Measurements from ENCODE around the gene TCF19. TPM values are rescaled to one million over a fixed set of nuclear protein-coding genes. Genes with fewer than 3 reads are reported as not detected.

Gene TCF19
- total and polyA plus RNA-seq, 10 of the 15 experiments (the other 5 are each of a cell fraction or from before 2014, with no cell fraction given): 7.7 to 103 (median 53.3) TPM

- TF ChIP-seq ZBTB11 (CRISPR knock-in tag; IDR thresholded peaks at IDR 0.05): no peak
- peak; percentile 71; the same call in 1 of the 2 replicates for TF ChIP-seq MXI1 (IDR thresholded peaks at IDR 0.05; ENCODE audit: low read depth, low read length)
- peak; percentile 30; the same call in 1 of the 2 replicates for TF ChIP-seq MTA2 (IDR thresholded peaks at IDR 0.05; ENCODE audit: low read depth)
- no peak for TF ChIP-seq KLF5 (IDR thresholded peaks at IDR 0.05; ENCODE audit: partially characterized antibody)
- no peak for TF ChIP-seq YBX1 (IDR thresholded peaks at IDR 0.05)
- TF ChIP-seq MYC (IDR thresholded peaks at IDR 0.05; ENCODE audit: insufficient read depth, insufficient read length, insufficient replicate concordance, low read length, severe bottlenecking): no peak
- 0 out of 2 replicates have a peak, but pooled peaks have one; percentile 45 for TF ChIP-seq MLLT1 (IDR thresholded peaks at IDR 0.05)
- TF ChIP-seq ZNF24 (IDR thresholded peaks at IDR 0.05): no peak
- peak; percentile 89 for TF ChIP-seq CBFB (IDR thresholded peaks at IDR 0.05; ENCODE audit: low read depth)
- TF ChIP-seq YY1 (IDR thresholded peaks at IDR 0.05; ENCODE audit: low read depth, low read length): peak; percentile 54; the same call in 1 of the 2 replicates
- 0 out of 2 replicates have a peak, but pooled peaks have one; percentile 38 for TF ChIP-seq TAF1 (IDR thresholded peaks at IDR 0.05; ENCODE audit: borderline replicate concordance, low read depth, low read length)
- no peak for TF ChIP-seq FOS (IDR thresholded peaks at IDR 0.05; ENCODE audit: borderline replicate concordance, extremely low read depth, insufficient read length)
- peak; percentile 53; the same call in 1 of the 2 replicates for TF ChIP-seq ATF2 (IDR thresholded peaks at IDR 0.05; ENCODE audit: low read length)
- TF ChIP-seq REST (IDR thresholded peaks at IDR 0.05; ENCODE audit: low read depth, low read length): no peak
- TF ChIP-seq ZZZ3 (IDR thresholded peaks at IDR 0.05; ENCODE audit: control insufficient read depth, insufficient read length, low read depth): no peak
- 0 out of 2 replicates have a peak, but pooled peaks have one; percentile 29 for TF ChIP-seq GABPA (IDR thresholded peaks at IDR 0.05; ENCODE audit: low read depth)
- peak; percentile 84 for TF ChIP-seq ATF7 (IDR thresholded peaks at IDR 0.05; ENCODE audit: low read depth)
- peak; percentile 59 for TF ChIP-seq CREM (IDR thresholded peaks at IDR 0.05; ENCODE audit: low read depth)
- no peak for TF ChIP-seq SIX5 (IDR thresholded peaks at IDR 0.05; ENCODE audit: low read depth, low read length, severe bottlenecking)
- TF ChIP-seq EED (IDR thresholded peaks at IDR 0.05; ENCODE audit: low read depth): peak; percentile 87
Observed at GRCh38 chr6:31197559-31198305, 39.3 kb downstream of the TCF19 start (continued).

Data from GM12878 (cell line).